Measurements from ENCODE around the gene PPP2R2C.

PPP2R2C gene

GRCh38 chr4:6453688-6453990 is 18.8 kb downstream of the PPP2R2C start:
- TF ChIP-seq CTCF (IDR thresholded peaks at IDR 0.05; ENCODE audit: borderline replicate concordance, insufficient read depth, low read depth, low read length): no peak
- no peak overlapping the region for H3K4me3 ChIP-seq (ENCODE audit: low read depth, low read length)

DNA sequence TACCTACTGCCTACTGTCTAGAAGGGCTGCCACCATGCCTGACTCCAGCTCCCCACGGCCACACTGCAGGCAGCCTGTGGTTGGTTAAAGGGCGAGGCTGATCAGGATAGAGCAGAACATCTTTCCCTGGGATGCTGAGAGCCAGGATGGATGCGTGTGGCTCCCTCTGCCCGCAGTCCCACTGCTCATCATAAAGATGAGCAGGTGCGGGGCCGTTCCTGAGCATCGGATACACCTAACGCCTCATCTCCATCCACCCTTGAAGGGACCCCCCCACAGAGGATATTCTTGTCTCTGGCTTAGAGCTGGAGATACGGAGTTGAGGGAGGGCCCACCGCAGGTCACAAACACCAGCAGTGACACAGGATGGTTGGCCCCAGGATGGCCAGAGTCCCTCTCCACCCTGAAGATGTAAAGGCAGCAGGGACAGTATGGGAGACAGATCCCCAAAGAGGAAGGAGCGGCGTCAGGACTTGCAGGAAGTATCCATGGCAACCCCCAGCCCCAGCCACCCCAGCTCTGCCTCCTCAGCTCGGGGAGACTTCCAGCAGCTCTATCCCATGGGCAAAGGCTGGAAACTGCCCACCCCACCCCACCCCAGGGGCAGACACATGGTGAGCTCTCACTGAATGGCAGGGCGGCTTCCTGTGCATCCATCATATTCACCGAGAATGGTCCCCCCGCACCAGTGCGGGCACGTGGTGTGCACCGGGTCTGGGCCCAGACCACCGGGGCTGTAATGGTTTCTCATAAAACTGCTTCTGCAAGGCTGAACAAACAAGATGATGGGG is 19.3 kb downstream of the PPP2R2C start:
- no peak for TF ChIP-seq CTCF (IDR thresholded peaks at IDR 0.05; ENCODE audit: borderline replicate concordance, insufficient read depth, low read depth, low read length)
- no peak overlapping the region for H3K4me3 ChIP-seq (ENCODE audit: low read depth, low read length)

- no peak overlapping the region for H3K4me3 ChIP-seq (ENCODE audit: low read depth, low read length)
- no peak for TF ChIP-seq CTCF (IDR thresholded peaks at IDR 0.05; ENCODE audit: borderline replicate concordance, insufficient read depth, low read depth, low read length)
These were observed 20.1 kb downstream of the PPP2R2C start for GRCh38 chr4:6452116-6452896.

DNA sequence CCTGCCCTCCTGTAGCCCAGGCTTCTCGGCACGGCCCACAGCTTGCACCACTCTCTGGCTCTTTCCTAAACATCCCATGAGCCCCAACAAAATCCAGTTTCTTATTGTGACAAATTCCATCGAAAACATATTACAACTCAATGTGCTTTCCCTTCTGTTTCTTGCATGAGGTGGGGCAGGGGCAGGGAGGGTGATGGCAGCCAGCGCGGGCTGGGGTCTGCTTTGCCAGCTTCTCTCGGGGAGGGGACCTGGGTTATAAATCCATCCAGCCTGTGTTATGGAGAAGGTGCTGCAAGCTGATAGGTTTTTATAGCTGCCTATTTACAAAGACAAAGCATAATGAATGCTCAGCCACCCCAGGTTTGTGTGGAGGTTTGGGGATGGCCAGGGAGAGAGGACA is 21.1 kb downstream of the PPP2R2C start:
- no peak for TF ChIP-seq CTCF (IDR thresholded peaks at IDR 0.05; ENCODE audit: borderline replicate concordance, insufficient read depth, low read depth, low read length)
- H3K4me3 ChIP-seq (ENCODE audit: low read depth, low read length): no peak overlapping the region

DNA sequence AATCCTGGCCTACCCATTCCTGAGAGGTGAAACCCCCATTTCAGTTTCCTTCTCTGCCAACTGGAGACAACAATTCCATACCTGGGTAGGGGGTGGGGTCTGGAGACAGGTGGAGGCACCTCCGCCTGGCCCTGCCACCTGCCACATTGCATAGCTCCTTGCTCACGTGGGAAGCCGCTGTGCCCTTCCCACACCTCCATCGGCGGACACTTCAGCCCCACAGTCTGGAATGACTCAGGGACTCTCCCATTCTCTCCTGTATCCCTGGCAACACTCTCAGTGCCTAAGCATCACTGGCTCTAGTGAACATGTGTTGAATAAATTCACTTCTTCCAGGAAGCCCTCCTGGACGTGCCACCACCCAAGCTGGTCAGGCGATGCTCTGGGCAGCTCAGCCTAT is 21.7 kb downstream of the PPP2R2C start:
- TF ChIP-seq CTCF (IDR thresholded peaks at IDR 0.05; ENCODE audit: borderline replicate concordance, insufficient read depth, low read depth, low read length): no peak
- H3K4me3 ChIP-seq (ENCODE audit: low read depth, low read length): no peak overlapping the region

- H3K4me3 ChIP-seq (ENCODE audit: low read depth, low read length): no peak overlapping the region
- no peak for TF ChIP-seq CTCF (IDR thresholded peaks at IDR 0.05; ENCODE audit: borderline replicate concordance, insufficient read depth, low read depth, low read length)
These were observed 22.6 kb downstream of the PPP2R2C start for GRCh38 chr4:6449746-6450369.
